ENCODE measurements around the gene NCOA1. TPM values are rescaled to one million over a fixed set of nuclear protein-coding genes. Genes with fewer than 3 reads are reported as not detected.

The NCOA1 gene
- total and polyA plus RNA-seq, 2 donors (not counting 3 experiments of a cell fraction or from before 2014, with no cell fraction given) = 11.4 to 14.1 TPM

DNA sequence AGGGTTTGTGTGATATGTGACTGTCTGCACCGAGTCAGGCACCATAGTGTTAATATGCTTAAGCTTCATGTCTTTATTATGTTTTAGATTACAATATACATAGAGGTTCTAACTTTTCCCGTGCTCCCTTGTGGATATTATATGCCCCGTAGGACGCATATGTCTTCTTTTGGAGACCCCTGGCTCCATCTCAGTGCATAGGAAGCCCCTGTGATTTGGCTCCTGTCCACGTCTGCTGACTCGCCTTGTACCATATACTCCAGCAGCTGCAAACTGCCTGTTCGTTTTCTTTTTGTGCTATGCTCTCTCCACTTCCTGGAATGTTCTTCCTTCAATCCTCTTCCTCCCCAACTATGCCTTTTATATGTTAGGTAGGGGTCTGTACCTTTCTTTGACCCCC, 191.2 kb downstream of the NCOA1 start:
- Histone ChIP-seq H3K4me2 (ENCODE audit: insufficient read depth, low read length) (no peak overlapping the region), H2AFZ (ENCODE audit: low read depth, low read length) (no peak overlapping the region), H3K36me3 (ENCODE audit: control insufficient read depth in 2 of 2, extremely low read depth in 1 of 2, insufficient read depth in 2 of 2, low read length in 2 of 2) (no peaks in the 10 kb centered on the region), H3K27me3 (ENCODE audit: control insufficient read depth in 2 of 2, insufficient read depth in 2 of 2, low read length in 2 of 2) (no peaks in the 10 kb centered on the region), H3K79me2 (ENCODE audit: control insufficient read depth, insufficient read depth, low read length) (no peaks in the 10 kb centered on the region), H3K27ac (ENCODE audit: insufficient read depth, low read depth, low read length) (no peak overlapping the region), H3K4me1 (ENCODE audit: control insufficient read depth, extremely low read depth, insufficient read depth, low read length) (peaks cover 3% of the 10 kb centered on the region), H3K9ac (replicated peaks; ENCODE audit: extremely low read depth, insufficient read depth, low read length) (no peak overlapping the region), H4K20me1 (replicated peaks; ENCODE audit: control insufficient read depth, extremely low read depth, insufficient read depth, low read length) (no peaks in the 10 kb centered on the region), H3K4me3 (replicated peaks in 1 of 3; ENCODE audit: insufficient read depth in 1 of 3, low read depth in 1 of 3, low read length in 3 of 3) (no peak overlapping the region), H3K9me3 (replicated peaks; ENCODE audit: control insufficient read depth, insufficient read depth, low read length) (no peaks in the 10 kb centered on the region), H3K9me1 (replicated peaks; ENCODE audit: control insufficient read depth, extremely low read depth, insufficient read depth, low read length) (no peaks in the 10 kb centered on the region)
- intact Hi-C loops (cut with micrococcal nuclease) (no loop called here), dilution Hi-C loops (cut with MboI; ENCODE audit: extremely low pct_ligation_motif_present, low sequenced_read_pairs) (no loop called here)
- DNase-seq (ENCODE audit: low read depth, low spot score) (peak; percentile 17), FAIRE-seq (no peak)
- BruUV-seq (replicated peaks) = no TSS peak
- TF ChIP-seq, protein P1, sequence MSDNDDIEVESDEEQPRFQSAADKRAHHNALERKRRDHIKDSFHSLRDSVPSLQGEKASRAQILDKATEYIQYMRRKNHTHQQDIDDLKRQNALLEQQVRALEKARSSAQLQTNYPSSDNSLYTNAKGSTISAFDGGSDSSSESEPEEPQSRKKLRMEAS (IDR thresholded peaks at IDR 0.05; ENCODE audit: insufficient read depth, insufficient read length) = no peak
- TF ChIP-seq EZH2 (IDR thresholded peaks at IDR 0.05; ENCODE audit: borderline replicate concordance, low read depth, low read length, severe bottlenecking) (no peak), JUN (IDR thresholded peaks at IDR 0.05; ENCODE audit: borderline replicate concordance, insufficient read depth, insufficient read length, low read depth) (no peak), FOS (IDR thresholded peaks at IDR 0.05; ENCODE audit: borderline replicate concordance, insufficient read depth, low read length) (no peak), MYC (IDR thresholded peaks at IDR 0.05; ENCODE audit: low read depth, low read length) (no peak), GATA2 (IDR thresholded peaks at IDR 0.05; ENCODE audit: insufficient read depth, insufficient read length, low read depth, low read length) (no peak), POLR2AphosphoS5 (IDR thresholded peaks at IDR 0.05; ENCODE audit: insufficient read depth, low read depth, low read length) (no peak), POLR2A (IDR thresholded peaks at IDR 0.05; ENCODE audit: low read depth, low read length) (no peak)
- TF ChIP-seq, protein P2, sequence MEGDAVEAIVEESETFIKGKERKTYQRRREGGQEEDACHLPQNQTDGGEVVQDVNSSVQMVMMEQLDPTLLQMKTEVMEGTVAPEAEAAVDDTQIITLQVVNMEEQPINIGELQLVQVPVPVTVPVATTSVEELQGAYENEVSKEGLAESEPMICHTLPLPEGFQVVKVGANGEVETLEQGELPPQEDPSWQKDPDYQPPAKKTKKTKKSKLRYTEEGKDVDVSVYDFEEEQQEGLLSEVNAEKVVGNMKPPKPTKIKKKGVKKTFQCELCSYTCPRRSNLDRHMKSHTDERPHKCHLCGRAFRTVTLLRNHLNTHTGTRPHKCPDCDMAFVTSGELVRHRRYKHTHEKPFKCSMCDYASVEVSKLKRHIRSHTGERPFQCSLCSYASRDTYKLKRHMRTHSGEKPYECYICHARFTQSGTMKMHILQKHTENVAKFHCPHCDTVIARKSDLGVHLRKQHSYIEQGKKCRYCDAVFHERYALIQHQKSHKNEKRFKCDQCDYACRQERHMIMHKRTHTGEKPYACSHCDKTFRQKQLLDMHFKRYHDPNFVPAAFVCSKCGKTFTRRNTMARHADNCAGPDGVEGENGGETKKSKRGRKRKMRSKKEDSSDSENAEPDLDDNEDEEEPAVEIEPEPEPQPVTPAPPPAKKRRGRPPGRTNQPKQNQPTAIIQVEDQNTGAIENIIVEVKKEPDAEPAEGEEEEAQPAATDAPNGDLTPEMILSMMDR (IDR thresholded peaks at IDR 0.05; ENCODE audit: extremely low read depth in 1 of 2, insufficient read depth in 1 of 2, low read depth in 1 of 2, low read length in 2 of 2) = no peak
- ChIA-PET POLR2A (no interaction called here), CTCF (interaction anchor here (0.9 to 1.4 kb wide), 2 partner anchors 20 kb away, joined by 3 read pairs; no protein-coding TSS in a partner anchor)

Data from endothelial cell of umbilical vein (primary cell).